Ramos (cell line): ENCODE results near the gene SLC16A7.

Source experiments
- in situ Hi-C: fragments of 300-500 bp; cut with MboI; formaldehyde crosslinking; loops from one replicate; pipeline ENCODE4 v1.14.3; 2022; ENCODE audit warnings: low sequenced_read_pairs; ENCODE audit not compliant: unreplicated experiment

Gene SLC16A7

GRCh38 chr12:59812716-59813115 lies 216.9 kb downstream of the SLC16A7 start:
- in situ Hi-C loops: no loop called here

- in situ Hi-C loops: no loop called here
These were observed 224.8 kb downstream of the SLC16A7 start for GRCh38 chr12:59820594-59821011.

- in situ Hi-C loops: no loop called here
These were observed 227.7 kb downstream of the SLC16A7 start for GRCh38 chr12:59823567-59823966.

GRCh38 chr12:59827767-59828166 lies 231.9 kb downstream of the SLC16A7 start:
- in situ Hi-C loops: loop anchor here (25.0 kb wide), 1 partner anchor 415 kb away; no protein-coding TSS in a partner anchor

DNA sequence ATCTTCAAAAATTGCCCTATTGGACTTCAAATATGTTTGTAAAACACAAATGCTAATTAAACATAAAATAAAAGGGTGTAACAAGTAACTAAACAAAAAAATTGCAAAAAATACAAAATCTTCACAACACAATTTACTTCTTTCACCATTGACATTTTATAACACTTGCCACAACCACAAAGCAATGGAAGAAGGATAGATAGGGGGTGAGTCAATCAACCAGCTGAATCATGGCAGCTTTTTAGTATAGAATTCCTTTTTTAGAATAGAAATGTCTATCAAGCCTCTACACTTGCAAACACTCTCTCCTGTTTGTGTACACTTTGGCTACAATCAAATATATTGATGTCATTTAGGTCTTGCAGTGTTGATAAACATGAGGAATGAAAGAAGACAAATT lies 232.7 kb downstream of the SLC16A7 start:
- in situ Hi-C loops: loop anchor here (25.0 kb wide), 1 partner anchor 416 kb away; no protein-coding TSS in a partner anchor

GRCh38 chr12:59833408-59833807 lies 237.6 kb downstream of the SLC16A7 start:
- in situ Hi-C loops: loop anchor here (25.0 kb wide), 1 partner anchor 421 kb away; no protein-coding TSS in a partner anchor

- in situ Hi-C loops: loop anchor here (25.0 kb wide), 1 partner anchor 423 kb away; no protein-coding TSS in a partner anchor
These were observed 239.0 kb downstream of the SLC16A7 start for GRCh38 chr12:59834659-59835474.
